GM19043 (cell line): ENCODE data around the gene TLR1.
"Not testable (repeated sequence)": the region's sequence is repeated elsewhere in the genome, so short reads cannot be mapped to it uniquely, and the experiment has no call there.

Experiments
- ATAC-seq: cut with Tn5 transposase; IDR thresholded peaks from one replicate; pipeline ENCODE4 v1.9.1; 2021; ENCODE audit warnings: low read depth; ENCODE audit not compliant: unreplicated experiment

The TLR1 gene

GRCh38 chr4:38804654-38805295, at the start of gene TLR1:
Gene TLR1 (minus strand): TSS chr4:38804791. CDS start chr4:38798831, 5,960 bp downstream.
- no peak for ATAC-seq

GRCh38 chr4:38846015-38846414, 41.4 kb upstream of the TLR1 start:
- no peak for ATAC-seq

- ATAC-seq, result no peak
These were observed 38.4 kb upstream of the TLR1 start for GRCh38 chr4:38842994-38843393.

- no peak for ATAC-seq
These were observed 33.3 kb upstream of the TLR1 start for GRCh38 chr4:38837849-38838248.

- ATAC-seq, result no peak
These were observed 32.7 kb upstream of the TLR1 start for GRCh38 chr4:38837334-38837733.

- ATAC-seq, result no peak
These were observed 30.0 kb upstream of the TLR1 start for GRCh38 chr4:38834570-38834969.

- ATAC-seq, result no peak
These were observed 28.3 kb upstream of the TLR1 start for GRCh38 chr4:38832624-38833528.

GRCh38 chr4:38832206-38832605, 27.6 kb upstream of the TLR1 start:
- ATAC-seq, result no peak

GRCh38 chr4:38831653-38832052, 27.1 kb upstream of the TLR1 start:
- ATAC-seq, result no peak

- no peak for ATAC-seq
These were observed 24.6 kb upstream of the TLR1 start for GRCh38 chr4:38829237-38829636.

GRCh38 chr4:38823766-38824165, 19.2 kb upstream of the TLR1 start:
- ATAC-seq, result no peak

- no peak for ATAC-seq
These were observed 18.2 kb upstream of the TLR1 start for GRCh38 chr4:38822748-38823303.

- ATAC-seq, result no peak
These were observed 17.1 kb upstream of the TLR1 start for GRCh38 chr4:38821739-38822138.

GRCh38 chr4:38820329-38821061, 15.9 kb upstream of the TLR1 start:
- peak; percentile 55 for ATAC-seq

GRCh38 chr4:38819569-38819968, 15.0 kb upstream of the TLR1 start:
- no peak for ATAC-seq

- ATAC-seq, result peak; percentile 45
These were observed 13.9 kb upstream of the TLR1 start for GRCh38 chr4:38818441-38818976.

GRCh38 chr4:38815885-38816782, 11.5 kb upstream of the TLR1 start:
- no peak for ATAC-seq

GRCh38 chr4:38814386-38814785, 9.8 kb upstream of the TLR1 start:
- no peak for ATAC-seq

GRCh38 chr4:38811297-38811696, 6.7 kb upstream of the TLR1 start:
- ATAC-seq, result no peak

GRCh38 chr4:38807462-38807861, 2.9 kb upstream of the TLR1 start:
- ATAC-seq, result not testable (repeated sequence)
